Measurements from ENCODE around the gene LSM3. TPM values are rescaled to one million over a fixed set of nuclear protein-coding genes. Genes with fewer than 3 reads are reported as not detected.

Gene LSM3
- total and polyA plus RNA-seq, 9 of the 15 experiments (the other 6 are each of a cell fraction or from before 2014, with no cell fraction given) = 33.8 to 203 (median 61.2) TPM

DNA sequence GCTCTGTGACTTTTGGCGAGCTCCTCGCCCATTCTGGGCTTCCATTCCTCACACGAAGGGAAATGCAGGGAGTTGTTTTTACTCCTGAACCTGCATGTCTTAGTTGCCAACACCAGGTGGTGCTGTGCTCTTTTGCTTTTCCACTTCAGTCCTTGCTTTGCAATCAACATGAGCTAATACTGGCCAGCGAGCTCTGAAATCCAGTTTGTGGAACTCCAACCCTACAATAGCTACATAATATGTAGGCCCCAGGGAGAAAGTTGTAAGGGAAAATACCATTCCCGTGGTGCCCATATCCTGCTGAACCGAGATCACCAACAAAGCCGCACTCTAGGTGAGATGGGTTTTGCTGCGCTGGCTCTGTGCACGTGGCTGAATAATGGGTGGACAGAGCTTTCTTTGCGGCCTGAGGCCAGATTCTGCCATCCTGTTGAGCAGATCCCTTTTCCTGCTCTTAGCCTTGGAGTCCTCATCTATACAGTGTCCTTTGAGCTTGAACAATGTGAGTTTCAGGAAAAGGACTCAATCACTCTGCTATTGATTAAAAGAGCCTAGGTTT, 25.0 kb downstream of the LSM3 start (continued):
- TF ChIP-seq, protein P1, sequence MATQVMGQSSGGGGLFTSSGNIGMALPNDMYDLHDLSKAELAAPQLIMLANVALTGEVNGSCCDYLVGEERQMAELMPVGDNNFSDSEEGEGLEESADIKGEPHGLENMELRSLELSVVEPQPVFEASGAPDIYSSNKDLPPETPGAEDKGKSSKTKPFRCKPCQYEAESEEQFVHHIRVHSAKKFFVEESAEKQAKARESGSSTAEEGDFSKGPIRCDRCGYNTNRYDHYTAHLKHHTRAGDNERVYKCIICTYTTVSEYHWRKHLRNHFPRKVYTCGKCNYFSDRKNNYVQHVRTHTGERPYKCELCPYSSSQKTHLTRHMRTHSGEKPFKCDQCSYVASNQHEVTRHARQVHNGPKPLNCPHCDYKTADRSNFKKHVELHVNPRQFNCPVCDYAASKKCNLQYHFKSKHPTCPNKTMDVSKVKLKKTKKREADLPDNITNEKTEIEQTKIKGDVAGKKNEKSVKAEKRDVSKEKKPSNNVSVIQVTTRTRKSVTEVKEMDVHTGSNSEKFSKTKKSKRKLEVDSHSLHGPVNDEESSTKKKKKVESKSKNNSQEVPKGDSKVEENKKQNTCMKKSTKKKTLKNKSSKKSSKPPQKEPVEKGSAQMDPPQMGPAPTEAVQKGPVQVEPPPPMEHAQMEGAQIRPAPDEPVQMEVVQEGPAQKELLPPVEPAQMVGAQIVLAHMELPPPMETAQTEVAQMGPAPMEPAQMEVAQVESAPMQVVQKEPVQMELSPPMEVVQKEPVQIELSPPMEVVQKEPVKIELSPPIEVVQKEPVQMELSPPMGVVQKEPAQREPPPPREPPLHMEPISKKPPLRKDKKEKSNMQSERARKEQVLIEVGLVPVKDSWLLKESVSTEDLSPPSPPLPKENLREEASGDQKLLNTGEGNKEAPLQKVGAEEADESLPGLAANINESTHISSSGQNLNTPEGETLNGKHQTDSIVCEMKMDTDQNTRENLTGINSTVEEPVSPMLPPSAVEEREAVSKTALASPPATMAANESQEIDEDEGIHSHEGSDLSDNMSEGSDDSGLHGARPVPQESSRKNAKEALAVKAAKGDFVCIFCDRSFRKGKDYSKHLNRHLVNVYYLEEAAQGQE (IDR thresholded peaks at IDR 0.05; ENCODE audit: borderline replicate concordance) = peak; percentile 95
- TF ChIP-seq, protein P1 (CRISPR knock-in tag; IDR thresholded peaks at IDR 0.05; ENCODE audit: low read depth) = no peak
- no peak for TF ChIP-seq GABPB2 (CRISPR knock-in tag; conservative IDR thresholded peaks at IDR 0.05)
- TF ChIP-seq, protein P2, sequence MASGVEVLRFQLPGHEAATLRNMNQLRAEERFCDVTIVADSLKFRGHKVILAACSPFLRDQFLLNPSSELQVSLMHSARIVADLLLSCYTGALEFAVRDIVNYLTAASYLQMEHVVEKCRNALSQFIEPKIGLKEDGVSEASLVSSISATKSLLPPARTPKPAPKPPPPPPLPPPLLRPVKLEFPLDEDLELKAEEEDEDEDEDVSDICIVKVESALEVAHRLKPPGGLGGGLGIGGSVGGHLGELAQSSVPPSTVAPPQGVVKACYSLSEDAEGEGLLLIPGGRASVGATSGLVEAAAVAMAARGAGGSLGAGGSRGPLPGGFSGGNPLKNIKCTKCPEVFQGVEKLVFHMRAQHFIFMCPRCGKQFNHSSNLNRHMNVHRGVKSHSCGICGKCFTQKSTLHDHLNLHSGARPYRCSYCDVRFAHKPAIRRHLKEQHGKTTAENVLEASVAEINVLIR (CRISPR knock-in tag; IDR thresholded peaks at IDR 0.05) = peak; percentile 47
- no peak for TF ChIP-seq GATA2 (CRISPR knock-in tag; IDR thresholded peaks at IDR 0.05)
- TF ChIP-seq TARDBP (IDR thresholded peaks at IDR 0.05) = no peak
- TF ChIP-seq TEAD1 (CRISPR knock-in tag; IDR thresholded peaks at IDR 0.05) = peak; percentile 33 to 65; a peak in 1 of 4 replicates
- peak; percentile 83; the same call in 1 of the 2 replicates for TF ChIP-seq ZNF583 (CRISPR knock-in tag; IDR thresholded peaks at IDR 0.05)
- 0 out of 4 replicates have a peak, but pooled peaks of 1 of the 2 experiments have one; percentile 38 for TF ChIP-seq SRF (CRISPR knock-in tag; IDR thresholded peaks at IDR 0.05)
- no peak for TF ChIP-seq RBBP5 (IDR thresholded peaks at IDR 0.05; ENCODE audit: borderline replicate concordance, insufficient read depth, low read length, poor library complexity, severe bottlenecking)
- TF ChIP-seq SPI1 (IDR thresholded peaks at IDR 0.05; ENCODE audit: borderline replicate concordance, low read depth, low read length) = 0 out of 2 replicates have a peak, but pooled peaks have one; percentile 15
- no peak for TF ChIP-seq SMARCB1 (IDR thresholded peaks at IDR 0.05; ENCODE audit: insufficient read length, low read depth)
- TF ChIP-seq ZNF175 (CRISPR knock-in tag; IDR thresholded peaks at IDR 0.05; ENCODE audit: low read depth) = peak; percentile 92

All from K562 (cell line).